ACC112 (cell line): ENCODE data around the gene HDLBP.

Experiments
- H2AFZ ChIP-seq: fragments of 200-600 bp; sonication (generic); one replicate; pipeline ENCODE4 v1.6.0; 2017; ENCODE audit warnings: antibody characterized with exemption, low read length; ENCODE audit not compliant: unreplicated experiment
- H3K27ac ChIP-seq: fragments of 200-600 bp; sonication (generic); 2 replicates; pipeline ENCODE4 v1.5.1; 2014; ENCODE audit warnings: low read depth, mild to moderate bottlenecking, antibody characterized with exemption, low read length, moderate library complexity
- H3K27me3 ChIP-seq: fragments of 200-600 bp; sonication (generic); 2 replicates; pipeline ENCODE4 v1.6.1; 2014; ENCODE audit warnings: mild to moderate bottlenecking, antibody characterized with exemption, low read length, moderate library complexity, mixed read lengths; ENCODE audit not compliant: insufficient read depth
- H3K36me3 ChIP-seq: fragments of 200-600 bp; sonication (generic); 2 replicates; pipeline ENCODE4 v1.6.1; 2016; ENCODE audit warnings: mild to moderate bottlenecking, antibody characterized with exemption, low read length, moderate library complexity, mixed read lengths; ENCODE audit not compliant: insufficient read depth
- H3K4me1 ChIP-seq: fragments of 200-600 bp; sonication (generic); one replicate; pipeline ENCODE4 v1.6.1; 2016; ENCODE audit warnings: low read length, mixed read lengths; ENCODE audit not compliant: insufficient read depth, unreplicated experiment, control insufficient read depth
- H3K4me3 ChIP-seq: fragments of 200-600 bp; sonication (generic); 2 replicates; pipeline ENCODE4 v1.5.1; 2014; ENCODE audit warnings: mild to moderate bottlenecking, low read depth, low read length
- H3K79me2 ChIP-seq: fragments of 200-600 bp; sonication (generic); one replicate; pipeline ENCODE4 v1.6.0; 2016; ENCODE audit warnings: low read length; ENCODE audit not compliant: control insufficient read depth, unreplicated experiment, insufficient read depth

The HDLBP gene

DNA sequence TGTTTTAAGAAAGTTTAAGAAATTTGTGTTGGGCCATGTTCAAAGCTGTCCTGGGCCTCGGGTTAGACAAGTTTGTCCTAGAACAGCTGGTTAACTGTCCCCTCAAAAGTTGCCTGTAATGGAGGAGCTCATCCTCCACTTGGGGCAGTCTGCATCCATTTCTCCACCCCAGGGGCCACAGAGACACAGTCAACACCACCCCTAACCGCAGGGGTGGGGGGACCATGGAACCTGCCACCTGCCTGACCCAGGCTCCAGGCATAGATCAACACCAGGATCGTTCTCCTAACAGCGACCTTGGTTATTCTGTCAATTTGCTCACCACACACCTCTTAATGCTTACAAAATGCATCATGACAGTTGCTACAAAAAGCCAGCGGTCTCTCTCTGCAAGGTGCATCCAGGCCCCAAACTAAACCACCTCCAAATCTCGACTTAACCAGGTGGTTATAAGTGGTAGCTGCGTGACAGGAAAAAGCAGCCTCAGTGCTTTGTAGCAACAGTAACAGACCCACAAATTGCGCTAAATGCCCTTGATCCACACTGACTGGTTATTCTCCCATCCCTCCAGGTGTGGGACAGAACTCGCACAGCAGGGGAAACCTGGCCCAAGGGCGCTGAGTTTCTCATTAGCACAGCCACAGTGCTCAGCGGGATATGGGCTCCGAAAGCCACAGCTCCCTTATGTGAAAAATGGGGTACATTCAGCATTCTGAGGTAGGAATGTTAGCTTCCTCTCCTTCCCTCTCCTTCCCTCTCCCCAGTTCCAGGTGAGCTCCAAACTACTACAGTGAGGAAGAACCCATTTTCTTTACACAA is 48.0 kb downstream of the HDLBP start:
- peaks cover 44% of the 10 kb centered on the region for H3K36me3 ChIP-seq
- peaks cover 93% of the 10 kb centered on the region for H3K79me2 ChIP-seq
- no peak overlapping the region for H3K27ac ChIP-seq
- H2AFZ ChIP-seq: no peak overlapping the region
- H3K4me3 ChIP-seq: no peak overlapping the region
- H3K27me3 ChIP-seq: no peaks in the 10 kb centered on the region
- H3K4me1 ChIP-seq: peaks cover 27% of the 10 kb centered on the region

DNA sequence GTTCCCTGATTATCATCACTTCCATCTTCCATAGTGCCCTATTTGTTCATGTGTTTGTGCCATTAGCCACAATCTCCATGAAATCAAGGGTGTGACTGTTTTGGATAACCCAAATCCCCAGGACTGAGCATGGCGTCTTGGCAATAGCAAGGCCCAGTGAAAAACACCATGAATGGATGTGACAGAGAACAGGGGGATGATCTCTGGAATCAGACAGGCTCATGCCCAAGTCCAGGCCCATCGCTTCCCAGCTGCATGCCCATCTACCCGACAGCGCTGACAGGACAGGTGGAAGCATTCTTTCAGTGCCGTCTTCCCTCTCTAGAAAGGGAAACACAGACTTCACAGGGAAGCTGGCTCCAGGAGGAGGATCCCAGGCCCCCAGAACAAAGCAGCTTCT is 50.0 kb downstream of the HDLBP start:
- H3K4me3 ChIP-seq: no peak overlapping the region
- H3K27me3 ChIP-seq: no peaks in the 10 kb centered on the region
- peaks cover 58% of the 10 kb centered on the region for H3K36me3 ChIP-seq
- H3K27ac ChIP-seq: no peak overlapping the region
- peaks cover 19% of the 10 kb centered on the region for H3K4me1 ChIP-seq
- no peak overlapping the region for H2AFZ ChIP-seq
- peaks cover 90% of the 10 kb centered on the region for H3K79me2 ChIP-seq

DNA sequence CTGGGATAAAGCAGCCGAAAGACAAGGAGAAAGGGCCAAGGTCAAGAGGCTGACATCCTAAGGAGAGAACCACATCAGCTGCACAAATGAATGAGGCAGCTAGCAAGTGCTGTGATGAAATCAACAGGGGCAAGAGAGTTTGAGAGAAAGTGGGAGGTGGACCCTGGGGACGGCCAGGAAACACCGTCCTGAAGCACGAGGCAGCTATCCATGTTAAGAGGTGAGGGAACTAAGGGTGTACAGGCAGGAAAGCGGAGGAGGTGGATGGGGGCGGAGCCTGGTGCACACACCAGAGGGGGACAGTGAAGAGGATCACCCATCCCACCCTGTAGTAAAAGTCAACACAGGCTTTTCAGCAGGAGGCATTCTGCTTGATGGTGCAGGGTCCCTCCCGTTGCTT is 52.4 kb downstream of the HDLBP start:
- H3K4me1 ChIP-seq: peaks cover 7% of the 10 kb centered on the region
- H2AFZ ChIP-seq: no peak overlapping the region
- no peaks in the 10 kb centered on the region for H3K27me3 ChIP-seq
- peaks cover 70% of the 10 kb centered on the region for H3K36me3 ChIP-seq
- no peak overlapping the region for H3K4me3 ChIP-seq
- no peak overlapping the region for H3K27ac ChIP-seq
- H3K79me2 ChIP-seq: peaks cover 84% of the 10 kb centered on the region

DNA sequence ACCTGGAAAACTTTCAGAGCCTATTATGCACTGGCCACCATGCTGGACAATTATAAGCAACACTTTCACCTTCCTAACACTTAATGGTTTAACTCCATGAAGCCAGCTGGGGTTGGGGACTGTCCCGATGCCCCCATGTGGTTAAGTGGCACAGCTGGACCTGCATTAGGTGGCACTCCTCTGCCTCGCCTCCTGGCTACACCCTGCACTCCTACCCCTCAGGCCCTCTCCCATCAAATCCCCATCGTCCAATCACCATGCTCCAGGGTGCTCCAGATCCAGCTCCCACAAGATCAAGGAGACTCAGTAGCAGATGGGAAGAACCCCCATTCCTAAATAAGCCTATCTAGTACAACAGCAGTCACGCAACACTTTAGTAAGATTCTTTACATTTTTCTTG is 53.8 kb downstream of the HDLBP start:
- Histone ChIP-seq H3K27ac (no peak overlapping the region), H3K27me3 (no peaks in the 10 kb centered on the region), H3K4me3 (no peak overlapping the region), H3K79me2 (peaks cover 79% of the 10 kb centered on the region), H3K36me3 (peaks cover 62% of the 10 kb centered on the region), H2AFZ (no peak overlapping the region), H3K4me1 (peaks cover 7% of the 10 kb centered on the region)

DNA sequence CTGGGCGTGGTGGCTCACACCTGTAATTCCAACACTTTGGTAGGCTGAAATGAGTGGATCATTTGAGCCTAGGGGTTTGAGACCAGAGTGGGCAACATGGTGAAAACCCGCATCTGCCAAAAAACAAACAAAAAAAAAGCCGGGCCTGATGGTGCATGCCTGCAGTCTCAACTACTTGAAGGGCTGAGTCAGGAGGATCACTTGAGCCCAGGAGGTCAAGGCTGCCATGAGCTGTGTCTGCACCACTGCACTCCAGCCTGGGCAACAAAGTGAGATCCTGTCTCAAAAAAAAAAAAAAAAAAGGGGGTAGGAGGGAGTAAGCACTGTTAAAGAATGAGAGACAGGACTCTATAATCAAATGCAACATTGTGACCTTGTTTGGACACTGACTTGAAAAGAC is 54.6 kb downstream of the HDLBP start:
- peaks cover 7% of the 10 kb centered on the region for H3K4me1 ChIP-seq
- peaks cover 77% of the 10 kb centered on the region for H3K79me2 ChIP-seq
- H3K4me3 ChIP-seq: no peak overlapping the region
- H2AFZ ChIP-seq: no peak overlapping the region
- peaks cover 62% of the 10 kb centered on the region for H3K36me3 ChIP-seq
- no peak overlapping the region for H3K27ac ChIP-seq
- no peaks in the 10 kb centered on the region for H3K27me3 ChIP-seq

DNA sequence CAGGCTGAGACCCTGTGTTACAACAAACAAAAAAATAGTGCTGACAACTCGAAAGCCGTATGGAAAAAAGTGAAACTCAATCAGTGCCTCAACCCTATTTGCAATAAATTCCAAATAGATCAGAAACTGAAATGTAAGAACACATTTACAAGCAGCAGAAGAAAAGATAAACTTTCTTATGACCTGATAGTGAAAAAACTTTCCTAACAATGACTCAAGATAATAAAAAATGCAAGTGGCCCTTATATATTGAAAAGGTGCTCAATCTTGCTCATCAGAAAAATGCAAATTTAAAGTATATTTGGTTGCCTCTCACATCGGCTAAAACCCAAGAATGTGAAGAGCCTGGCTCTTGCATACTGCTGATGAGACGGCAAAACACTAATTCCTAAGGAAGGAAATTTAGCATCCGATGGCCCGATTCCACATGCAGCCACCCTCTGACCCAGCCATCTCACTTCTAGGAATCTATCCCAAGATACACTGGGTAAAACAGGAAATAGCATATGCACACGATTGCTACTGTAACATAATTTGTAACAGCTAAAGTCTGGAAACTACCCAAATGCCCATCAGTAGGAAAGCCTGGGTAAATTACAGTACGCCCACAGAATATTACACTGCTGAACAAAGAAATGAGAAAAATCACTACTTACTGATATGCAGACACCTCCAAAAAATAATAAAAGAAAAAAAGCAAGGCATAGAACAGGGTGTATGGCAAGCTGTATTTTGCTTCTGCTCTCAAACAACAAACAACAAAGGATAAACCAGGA is 56.8 kb downstream of the HDLBP start:
- Histone ChIP-seq H3K4me3 (no peak overlapping the region), H3K79me2 (peaks cover 79% of the 10 kb centered on the region)

DNA sequence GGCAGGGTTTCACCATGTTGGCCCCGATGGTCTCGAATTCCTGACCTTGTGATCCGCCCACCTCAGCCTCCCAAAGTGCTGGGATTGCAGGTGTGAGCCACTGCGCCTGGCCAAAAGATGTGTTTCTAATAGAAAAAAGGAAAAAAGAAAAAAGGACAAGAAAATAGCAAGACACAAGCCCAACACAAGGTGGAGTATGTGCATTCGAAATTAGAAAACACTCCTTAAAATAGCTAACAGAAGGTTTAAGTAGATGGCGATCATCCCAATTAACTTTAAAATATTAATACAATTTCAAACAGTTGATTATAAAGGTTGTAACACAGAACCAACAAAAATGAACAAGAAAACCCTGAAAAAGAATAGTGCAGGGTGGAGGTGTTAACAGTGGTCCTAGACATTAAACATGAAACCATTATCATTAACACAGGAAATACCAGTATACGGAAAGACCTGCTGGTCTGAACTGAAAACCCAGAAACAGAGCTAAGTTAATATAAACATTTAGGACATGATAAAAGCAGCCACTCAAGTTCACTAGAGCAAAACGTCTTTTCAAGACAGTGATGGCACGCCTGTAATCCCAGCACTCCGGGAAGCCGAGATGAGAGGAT is 57.9 kb downstream of the HDLBP start:
- H3K4me3 ChIP-seq: no peak overlapping the region
- peaks cover 7% of the 10 kb centered on the region for H3K4me1 ChIP-seq
- H3K27me3 ChIP-seq: no peaks in the 10 kb centered on the region
- H2AFZ ChIP-seq: no peak overlapping the region
- peaks cover 69% of the 10 kb centered on the region for H3K36me3 ChIP-seq
- H3K27ac ChIP-seq: no peak overlapping the region
- H3K79me2 ChIP-seq: peaks cover 78% of the 10 kb centered on the region

More for the DNA sequence above, 56.8 kb downstream of the HDLBP start:
- Histone ChIP-seq H3K4me1 (peaks cover 7% of the 10 kb centered on the region), H3K36me3 (peaks cover 69% of the 10 kb centered on the region), H3K27me3 (no peaks in the 10 kb centered on the region), H3K27ac (no peak overlapping the region), H2AFZ (no peak overlapping the region)

DNA sequence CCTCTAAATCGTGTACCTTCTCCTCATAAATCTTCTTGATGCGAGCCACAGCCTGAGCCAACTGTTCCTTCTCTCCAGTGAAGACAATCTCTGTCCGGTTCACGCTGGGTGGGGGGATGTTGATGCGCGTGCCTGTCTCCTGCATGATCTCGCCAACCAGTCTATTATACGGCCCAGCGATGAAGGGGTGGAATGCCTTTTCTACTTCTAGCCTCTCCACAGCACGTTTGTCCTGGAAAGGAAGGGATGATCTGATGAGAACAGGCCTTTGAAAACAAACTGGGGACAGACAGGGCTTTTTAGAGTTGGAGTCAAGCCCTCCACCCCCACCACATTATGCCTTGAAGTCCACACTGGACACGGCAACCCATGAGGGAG is 59.3 kb downstream of the HDLBP start:
- Histone ChIP-seq H3K79me2 (peaks cover 72% of the 10 kb centered on the region), H3K4me3 (no peak overlapping the region), H3K27ac (no peak overlapping the region), H3K36me3 (peaks cover 66% of the 10 kb centered on the region), H3K4me1 (peaks cover 7% of the 10 kb centered on the region), H3K27me3 (no peaks in the 10 kb centered on the region), H2AFZ (no peak overlapping the region)

DNA sequence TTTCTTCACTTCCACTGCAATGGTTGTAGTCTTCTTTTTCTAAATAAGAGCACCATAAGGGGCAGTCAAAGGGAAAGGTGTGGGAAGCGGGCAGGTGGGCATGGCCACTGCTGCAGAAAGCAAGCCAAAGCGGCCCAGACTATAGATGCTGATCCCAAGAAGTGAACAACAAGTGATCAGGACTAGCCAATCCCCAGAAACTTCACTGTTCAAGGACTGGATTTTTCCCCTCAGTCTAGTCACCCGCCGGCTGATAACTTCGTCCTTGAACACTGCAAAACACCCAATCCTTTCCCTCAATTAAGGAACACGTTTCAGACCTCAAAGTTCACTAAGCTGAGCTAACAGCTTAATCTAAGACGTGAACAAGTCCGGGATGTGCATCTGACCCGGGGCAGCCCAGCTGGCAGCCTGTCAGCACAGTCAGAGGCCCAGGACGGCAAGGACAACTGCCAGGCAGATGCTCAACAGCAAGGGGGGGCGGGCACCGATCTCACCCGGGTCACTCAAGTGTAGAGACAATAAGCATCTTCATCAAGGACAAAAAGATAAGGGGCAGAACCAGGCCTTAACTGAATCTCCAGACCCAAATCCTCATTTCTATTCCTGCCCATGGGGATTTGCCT is 59.8 kb downstream of the HDLBP start:
- no peaks in the 10 kb centered on the region for H3K27me3 ChIP-seq
- peaks cover 7% of the 10 kb centered on the region for H3K4me1 ChIP-seq
- H3K79me2 ChIP-seq: peaks cover 70% of the 10 kb centered on the region
- H3K4me3 ChIP-seq: no peak overlapping the region
- H3K36me3 ChIP-seq: peaks cover 65% of the 10 kb centered on the region
- H3K27ac ChIP-seq: no peak overlapping the region
- no peak overlapping the region for H2AFZ ChIP-seq

DNA sequence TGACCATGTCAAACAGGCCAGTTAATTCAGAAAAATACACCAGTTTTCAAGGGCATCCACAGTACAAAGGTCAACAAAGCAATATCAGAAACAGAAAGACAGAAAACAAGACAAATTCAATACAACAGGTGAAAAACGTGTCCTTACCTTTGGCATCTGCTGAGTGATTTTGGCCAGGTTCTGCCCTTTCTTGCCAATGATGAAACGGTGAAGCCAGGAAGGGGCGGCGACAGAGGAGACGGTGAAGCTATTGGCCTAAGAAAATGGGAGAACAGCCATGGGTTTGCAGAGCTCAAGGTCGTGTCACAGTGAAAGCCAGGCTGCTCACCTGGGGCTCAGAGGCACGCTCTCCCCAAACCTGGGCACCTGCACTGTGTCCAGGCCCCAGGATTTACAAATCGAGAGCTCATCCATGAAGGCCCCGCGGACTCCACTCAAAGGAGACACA is 60.5 kb downstream of the HDLBP start:
- H3K36me3 ChIP-seq: peaks cover 60% of the 10 kb centered on the region
- peaks cover 64% of the 10 kb centered on the region for H3K79me2 ChIP-seq
- no peak overlapping the region for H3K27ac ChIP-seq
- H3K4me1 ChIP-seq: peaks cover 7% of the 10 kb centered on the region
- H2AFZ ChIP-seq: no peak overlapping the region
- no peaks in the 10 kb centered on the region for H3K27me3 ChIP-seq
- H3K4me3 ChIP-seq: no peak overlapping the region
